GM21360 (cell line): ENCODE data around the gene LRRC37B.
"Not testable (repeated sequence)": the region's sequence is repeated elsewhere in the genome, so short reads cannot be mapped to it uniquely, and the experiment has no call there.

Source experiments
- ATAC-seq: cut with Tn5 transposase; IDR thresholded peaks from one replicate; pipeline ENCODE4 v1.9.1; 2021; ENCODE audit warnings: mild to moderate bottlenecking, moderate library complexity; ENCODE audit not compliant: unreplicated experiment

LRRC37B gene

GRCh38 chr17:32006957-32007462 is at the start of gene LRRC37B:
Gene LRRC37B (plus strand): TSS chr17:32007383. CDS start chr17:32021393, 14,010 bp downstream.
- peak; percentile 70 for ATAC-seq

- not testable (repeated sequence) for ATAC-seq
Measured at GRCh38 chr17:31964131-31964530, 43.1 kb upstream of the LRRC37B start.

- ATAC-seq: no peak
Measured at GRCh38 chr17:31967648-31968047, 39.5 kb upstream of the LRRC37B start.

GRCh38 chr17:31970416-31970815 is 36.8 kb upstream of the LRRC37B start:
- ATAC-seq: not testable (repeated sequence)

GRCh38 chr17:31974269-31975071 is 32.7 kb upstream of the LRRC37B start:
- not testable (repeated sequence) for ATAC-seq

- ATAC-seq: not testable (repeated sequence)
Measured at GRCh38 chr17:31975391-31975790, 31.8 kb upstream of the LRRC37B start.

GRCh38 chr17:31991821-31992220 is 15.4 kb upstream of the LRRC37B start:
- ATAC-seq: not testable (repeated sequence)

- ATAC-seq: no peak
Measured at GRCh38 chr17:31997005-31997404, 10.2 kb upstream of the LRRC37B start.

- peak; percentile 29 for ATAC-seq
Measured at GRCh38 chr17:32007463-32008298, 498 bp downstream of the LRRC37B start.

- ATAC-seq: no peak
Measured at GRCh38 chr17:32009262-32009542, 2.0 kb downstream of the LRRC37B start.

- no peak for ATAC-seq
Measured at GRCh38 chr17:32010114-32010513, 2.9 kb downstream of the LRRC37B start.

- ATAC-seq: no peak
Measured at GRCh38 chr17:32015245-32016013, 8.2 kb downstream of the LRRC37B start.

- ATAC-seq: no peak
Measured at GRCh38 chr17:32016231-32016630, 9.0 kb downstream of the LRRC37B start.

GRCh38 chr17:32019228-32019627 is 12.0 kb downstream of the LRRC37B start:
- ATAC-seq: no peak

GRCh38 chr17:32020943-32021614 is 13.9 kb downstream of the LRRC37B start:
- ATAC-seq: no peak

GRCh38 chr17:32021615-32021955 is 14.4 kb downstream of the LRRC37B start:
- ATAC-seq: no peak

- not testable (repeated sequence) for ATAC-seq
Measured at GRCh38 chr17:32022554-32022953, 15.4 kb downstream of the LRRC37B start.

- not testable (repeated sequence) for ATAC-seq
Measured at GRCh38 chr17:32027271-32027670, 20.1 kb downstream of the LRRC37B start.

GRCh38 chr17:32033223-32033622 is 26.0 kb downstream of the LRRC37B start:
- ATAC-seq: no peak

GRCh38 chr17:32033812-32034211 is 26.6 kb downstream of the LRRC37B start:
- not testable (repeated sequence) for ATAC-seq

- not testable (repeated sequence) for ATAC-seq
Measured at GRCh38 chr17:32040246-32040645, 33.1 kb downstream of the LRRC37B start.
